Breast epithelium (tissue), 4 donors: ENCODE results near the gene RUNDC3A. TPM values are rescaled to one million over a fixed set of nuclear protein-coding genes. Genes with fewer than 3 reads are reported as not detected.

Experiments
- DNase-seq, 2 donors: peaks; one replicate each; pipeline ENCODE4 v3.0.0-alpha.2; 2019; ENCODE audit warnings: low spot score in 2 of 2
- H3K27ac ChIP-seq, 2 donors: fragments of 200-600 bp; sonication (generic) in 1 of 2; one replicate each; pipeline ENCODE4 v1.5.1; 2016 to 2019; ENCODE audit warnings: mild to moderate bottlenecking in 1 of 2
- H3K27me3 ChIP-seq, 2 donors: fragments of 200-600 bp; sonication (generic) in 1 of 2; one replicate each; pipeline versions ENCODE4 v1.5.1 to v1.6.0; 2017 to 2019; ENCODE audit warnings: control low read depth in 1 of 2, mild to moderate bottlenecking in 1 of 2
- H3K36me3 ChIP-seq: fragments of 200-600 bp; one replicate; pipeline ENCODE4 v1.5.1; 2019
- H3K4me1 ChIP-seq, 2 donors: fragments of 200-600 bp; sonication (generic); one replicate each; pipeline ENCODE4 v1.5.1; 2016 to 2019; ENCODE audit warnings: control low read depth in 1 of 2
- H3K4me3 ChIP-seq, 3 donors: fragments of 200-600 bp; sonication (generic); 1 replicate in 2 of 3; 2 replicates in 1 of 3; pipeline ENCODE4 v1.5.1; 2016 to 2019; ENCODE audit warnings: mild to moderate bottlenecking in 3 of 3, moderate library complexity in 2 of 3
- H3K9me3 ChIP-seq, 2 donors: fragments of 200-600 bp; sonication (generic) in 1 of 2; one replicate each; pipeline ENCODE4 v1.5.1; 2016 to 2019; ENCODE audit warnings: control low read depth in 1 of 2
- CTCF ChIP-seq, 3 donors: fragments of 450-650 bp; IDR thresholded peaks; one replicate each; pipeline ENCODE4 v1.5.1; 2016 to 2017; ENCODE audit warnings: antibody characterized with exemption in 3 of 3, mild to moderate bottlenecking in 3 of 3, moderate library complexity in 3 of 3
- POLR2A ChIP-seq: fragments of 450-650 bp; IDR thresholded peaks from one replicate; pipeline ENCODE4 v1.6.1; 2016; ENCODE audit warnings: antibody characterized with exemption, mild to moderate bottlenecking, moderate library complexity
- POLR2AphosphoS5 ChIP-seq, 3 donors: sonication (generic); formaldehyde crosslinking; IDR thresholded peaks; one replicate each; pipeline ENCODE4 v1.6.1; 2017; ENCODE audit warnings: antibody characterized with exemption in 3 of 3
- intact Hi-C: fragments of 100-400 bp; cut with DNase I; formaldehyde crosslinking; loops from one replicate; pipeline ENCODE4 v1.15.1; 2023; ENCODE audit warnings: low total_unique reads
- total RNA-seq, 3 donors: library from RNA; depleted of rRNA; stranded (reverse); fragments of >200 nt; gene quantifications; one replicate each; pipeline ENCODE4 v1.1.0, GENCODE V29; 2016

Gene RUNDC3A
- total RNA-seq, 3 donors from 2014 or later = 0.48 to 1.6 TPM; not detected in 1

DNA sequence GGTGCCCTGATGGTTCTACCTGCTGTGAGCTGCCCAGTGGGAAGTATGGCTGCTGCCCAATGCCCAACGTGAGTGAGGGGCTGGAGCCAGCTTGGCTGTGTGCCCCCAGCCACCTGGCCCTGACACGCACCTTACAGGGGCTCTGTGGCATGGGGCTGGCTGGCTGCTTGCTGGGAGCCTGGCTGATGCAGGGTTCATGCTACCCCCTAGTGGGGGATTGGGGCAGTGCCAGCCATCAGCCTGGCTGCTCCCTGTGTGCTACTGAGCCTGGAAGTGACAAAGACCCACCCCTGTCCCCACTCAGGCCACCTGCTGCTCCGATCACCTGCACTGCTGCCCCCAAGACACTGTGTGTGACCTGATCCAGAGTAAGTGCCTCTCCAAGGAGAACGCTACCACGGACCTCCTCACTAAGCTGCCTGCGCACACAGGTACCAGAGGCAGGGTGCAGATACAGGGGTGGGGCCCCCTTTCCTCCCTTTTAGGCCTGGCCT is 42.4 kb downstream of the RUNDC3A start:
- H3K4me1 ChIP-seq = no peaks in the 10 kb centered on the region
- no peak overlapping the region for H3K4me3 ChIP-seq
- TF ChIP-seq POLR2AphosphoS5 (IDR thresholded peaks at IDR 0.05) = no peak
- TF ChIP-seq POLR2A = no peak
- TF ChIP-seq CTCF (IDR thresholded peaks at IDR 0.05) = peak in 2 of 3 donors; percentile 56 to 70
- intact Hi-C loops = loop anchor here (5.0 kb wide), 1 partner anchor 502 kb away; no protein-coding TSS in a partner anchor
- H3K36me3 ChIP-seq = peaks cover 8% of the 10 kb centered on the region
- H3K27ac ChIP-seq = no peak overlapping the region
- no peaks in the 10 kb centered on the region for H3K9me3 ChIP-seq
- DNase-seq = no peak
- H3K27me3 ChIP-seq = no peaks in the 10 kb centered on the region

DNA sequence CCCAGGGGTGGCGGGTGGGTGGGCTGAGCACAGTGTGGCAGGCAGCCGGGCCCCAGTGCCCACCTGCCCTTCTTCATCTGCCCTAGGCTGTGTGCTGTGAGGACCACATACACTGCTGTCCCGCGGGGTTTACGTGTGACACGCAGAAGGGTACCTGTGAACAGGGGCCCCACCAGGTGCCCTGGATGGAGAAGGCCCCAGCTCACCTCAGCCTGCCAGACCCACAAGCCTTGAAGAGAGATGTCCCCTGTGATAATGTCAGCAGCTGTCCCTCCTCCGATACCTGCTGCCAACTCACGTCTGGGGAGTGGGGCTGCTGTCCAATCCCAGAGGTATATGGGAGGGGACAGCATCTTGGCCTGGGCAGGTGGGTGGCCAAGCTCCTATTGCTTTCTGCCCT is 43.1 kb downstream of the RUNDC3A start:
- H3K4me1 ChIP-seq = no peaks in the 10 kb centered on the region
- H3K27ac ChIP-seq = no peak overlapping the region
- H3K36me3 ChIP-seq = peaks cover 8% of the 10 kb centered on the region
- H3K9me3 ChIP-seq = no peaks in the 10 kb centered on the region
- no peak overlapping the region for H3K4me3 ChIP-seq
- H3K27me3 ChIP-seq = no peaks in the 10 kb centered on the region
- intact Hi-C loops = loop anchor here (5.0 kb wide), 1 partner anchor 501 kb away; no protein-coding TSS in a partner anchor
- no peak for TF ChIP-seq POLR2A
- TF ChIP-seq CTCF (IDR thresholded peaks at IDR 0.05) = no peak
- TF ChIP-seq POLR2AphosphoS5 (IDR thresholded peaks at IDR 0.05) = no peak
- DNase-seq = no peak

DNA sequence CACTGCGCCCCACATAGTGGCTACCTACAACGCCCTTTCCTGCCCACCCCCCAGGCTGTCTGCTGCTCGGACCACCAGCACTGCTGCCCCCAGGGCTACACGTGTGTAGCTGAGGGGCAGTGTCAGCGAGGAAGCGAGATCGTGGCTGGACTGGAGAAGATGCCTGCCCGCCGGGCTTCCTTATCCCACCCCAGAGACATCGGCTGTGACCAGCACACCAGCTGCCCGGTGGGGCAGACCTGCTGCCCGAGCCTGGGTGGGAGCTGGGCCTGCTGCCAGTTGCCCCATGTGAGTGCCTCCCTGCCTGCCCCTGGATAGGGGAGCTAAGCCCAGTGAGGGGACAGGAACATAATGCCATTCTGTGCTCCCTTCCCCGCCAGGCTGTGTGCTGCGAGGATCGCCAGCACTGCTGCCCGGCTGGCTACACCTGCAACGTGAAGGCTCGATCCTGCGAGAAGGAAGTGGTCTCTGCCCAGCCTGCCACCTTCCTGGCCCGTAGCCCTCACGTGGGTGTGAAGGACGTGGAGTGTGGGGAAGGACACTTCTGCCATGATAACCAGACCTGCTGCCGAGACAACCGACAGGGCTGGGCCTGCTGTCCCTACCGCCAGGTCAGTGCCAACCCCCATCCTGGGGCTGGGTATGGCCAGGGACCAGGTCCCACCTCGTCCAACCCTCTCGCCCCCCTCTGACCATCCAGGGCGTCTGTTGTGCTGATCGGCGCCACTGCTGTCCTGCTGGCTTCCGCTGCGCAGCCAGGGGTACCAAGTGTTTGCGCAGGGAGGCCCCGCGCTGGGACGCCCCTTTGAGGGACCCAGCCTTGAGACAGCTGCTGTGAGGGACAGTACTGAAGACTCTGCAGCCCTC is 43.8 kb downstream of the RUNDC3A start:
- Histone ChIP-seq H3K36me3 (peaks cover 8% of the 10 kb centered on the region), H3K27me3 (no peaks in the 10 kb centered on the region), H3K27ac (no peak overlapping the region), H3K4me3 (no peak overlapping the region), H3K9me3 (no peaks in the 10 kb centered on the region), H3K4me1 (no peaks in the 10 kb centered on the region)
- intact Hi-C loops = loop anchor here (5.0 kb wide), 1 partner anchor 500 kb away; no protein-coding TSS in a partner anchor
- no peak for DNase-seq
- TF ChIP-seq POLR2A (no peak), POLR2AphosphoS5 (IDR thresholded peaks at IDR 0.05) (no peak), CTCF (IDR thresholded peaks at IDR 0.05) (no peak)

DNA sequence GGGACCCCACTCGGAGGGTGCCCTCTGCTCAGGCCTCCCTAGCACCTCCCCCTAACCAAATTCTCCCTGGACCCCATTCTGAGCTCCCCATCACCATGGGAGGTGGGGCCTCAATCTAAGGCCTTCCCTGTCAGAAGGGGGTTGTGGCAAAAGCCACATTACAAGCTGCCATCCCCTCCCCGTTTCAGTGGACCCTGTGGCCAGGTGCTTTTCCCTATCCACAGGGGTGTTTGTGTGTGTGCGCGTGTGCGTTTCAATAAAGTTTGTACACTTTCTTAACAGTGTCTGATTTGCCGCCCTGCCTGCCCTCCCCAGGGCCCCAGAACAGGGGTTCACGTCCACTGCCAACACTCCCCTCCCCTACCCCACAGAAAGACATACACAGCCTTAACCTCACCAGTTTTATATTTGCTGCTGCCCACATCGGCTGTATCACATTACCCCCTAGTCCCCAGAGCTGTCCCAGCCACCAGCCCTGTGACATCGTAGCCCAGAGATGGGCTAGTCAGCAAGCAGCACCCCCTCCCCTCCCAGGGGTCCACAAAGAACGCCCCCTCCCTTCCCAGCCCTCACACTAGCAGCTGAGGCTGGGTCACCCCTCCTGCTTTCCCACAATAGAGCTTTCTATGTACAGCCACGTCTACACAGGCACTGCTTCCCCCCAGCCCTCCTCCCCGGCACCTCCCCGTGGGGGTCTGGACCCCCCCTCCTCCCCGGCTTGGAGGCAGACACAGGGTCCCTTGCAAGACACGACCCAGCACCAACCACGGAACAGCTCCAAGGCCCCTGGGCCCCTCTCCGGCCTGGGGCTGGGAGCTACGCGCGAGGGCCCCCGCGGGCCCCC is 44.6 kb downstream of the RUNDC3A start:
- intact Hi-C loops = loop anchor here (5.0 kb wide), 1 partner anchor 499 kb away; no protein-coding TSS in a partner anchor
- TF ChIP-seq POLR2AphosphoS5 (IDR thresholded peaks at IDR 0.05) (no peak), POLR2A (no peak), CTCF (IDR thresholded peaks at IDR 0.05) (no peak)
- Histone ChIP-seq H3K27me3 (no peaks in the 10 kb centered on the region), H3K9me3 (no peaks in the 10 kb centered on the region), H3K27ac (peak overlapping the region in 1 of 2 donors; percentile 61), H3K4me3 (peak overlapping the region in 2 of 3 donors; percentile 53 to 75), H3K36me3 (peaks cover 8% of the 10 kb centered on the region), H3K4me1 (no peaks in the 10 kb centered on the region)
- DNase-seq = no peak
